Liver (tissue), 9 donors: ENCODE measurements around the gene OLFML2B. TPM values are rescaled to one million over a fixed set of nuclear protein-coding genes. Genes with fewer than 3 reads are reported as not detected.

Experiments
- DNase-seq: peaks from one replicate; pipeline ENCODE4 v3.0.0-alpha.2; 2017; ENCODE audit warnings: low spot score
- H3K27ac ChIP-seq, 2 donors: one replicate each; pipeline ENCODE4 v1.7.0; 2013; ENCODE audit warnings: inconsistent platforms in 2 of 2, low read length in 2 of 2, control low read depth in 1 of 2, low read depth in 1 of 2, mild to moderate bottlenecking in 1 of 2
- H3K27me3 ChIP-seq, 4 donors: one replicate each; pipeline versions ENCODE4 v1.6.1 to v1.7.0; 2013; ENCODE audit warnings: low read length in 3 of 4, inconsistent platforms in 1 of 4, mild to moderate bottlenecking in 1 of 4, moderate library complexity in 1 of 4; ENCODE audit not compliant: control insufficient read depth in 4 of 4, insufficient read depth in 4 of 4
- H3K36me3 ChIP-seq, 4 donors: one replicate each; pipeline versions ENCODE4 v1.6.1 to v1.7.0; 2013; ENCODE audit warnings: low read length in 3 of 4, mild to moderate bottlenecking in 3 of 4, low read depth in 1 of 4, moderate library complexity in 1 of 4; ENCODE audit not compliant: control insufficient read depth in 4 of 4, insufficient read depth in 3 of 4
- H3K4me1 ChIP-seq, 4 donors: one replicate each; pipeline versions ENCODE4 v1.6.1 to v1.7.0; 2013; ENCODE audit warnings: low read length in 3 of 4, mild to moderate bottlenecking in 3 of 4, moderate library complexity in 1 of 4; ENCODE audit not compliant: control insufficient read depth in 4 of 4, insufficient read depth in 4 of 4
- H3K4me3 ChIP-seq, 3 donors: one replicate each; pipeline versions ENCODE4 v1.6.1 to v1.7.0; 2013; ENCODE audit warnings: low read length in 3 of 3, control low read depth in 1 of 3, low read depth in 1 of 3, mild to moderate bottlenecking in 1 of 3
- H3K9ac ChIP-seq, 2 donors: one replicate each; pipeline ENCODE4 v1.7.0; 2013; ENCODE audit warnings: low read length in 2 of 2, mild to moderate bottlenecking in 2 of 2, moderate library complexity in 2 of 2, control low read depth in 1 of 2, low read depth in 1 of 2
- H3K9me3 ChIP-seq, 4 donors: one replicate each; pipeline versions ENCODE4 v1.6.1 to v1.7.0; 2013; ENCODE audit warnings: low read length in 3 of 4; ENCODE audit not compliant: control insufficient read depth in 4 of 4
- EGR1 ChIP-seq, 2 donors: IDR thresholded peaks; 2 replicates each; pipeline ENCODE4 v1.6.1; 2016 to 2018; ENCODE audit warnings: antibody characterized with exemption in 2 of 2, low read depth in 2 of 2
- FOXA1 ChIP-seq: IDR thresholded peaks from 2 replicates; pipeline ENCODE4 v1.6.1; 2016; ENCODE audit warnings: antibody characterized with exemption
- FOXA2 ChIP-seq: IDR thresholded peaks from 2 replicates; pipeline ENCODE4 v1.6.1; 2016; ENCODE audit warnings: antibody characterized with exemption
- GABPA ChIP-seq, 2 donors: IDR thresholded peaks in 1 of 2; conservative IDR thresholded peaks in 1 of 2; 2 replicates each; pipeline ENCODE4 v1.6.1; 2016; ENCODE audit warnings: antibody characterized with exemption in 2 of 2, mild to moderate bottlenecking in 1 of 2, moderate library complexity in 1 of 2
- HNF4A ChIP-seq, 2 donors: conservative IDR thresholded peaks; 2 replicates each; pipeline ENCODE4 v1.6.1; 2016; ENCODE audit warnings: antibody characterized with exemption in 2 of 2, mild to moderate bottlenecking in 2 of 2
- HNF4G ChIP-seq: IDR thresholded peaks from 2 replicates; pipeline ENCODE4 v1.6.1; 2016; ENCODE audit warnings: antibody characterized with exemption
- JUND ChIP-seq, 2 donors: IDR thresholded peaks; 2 replicates each; pipeline ENCODE4 v1.6.1; 2016; ENCODE audit warnings: antibody characterized with exemption in 2 of 2
- NR2F2 ChIP-seq: IDR thresholded peaks from 2 replicates; pipeline ENCODE4 v1.6.1; 2016; ENCODE audit warnings: antibody characterized with exemption
- RAD21 ChIP-seq, 2 donors: IDR thresholded peaks; 2 replicates each; pipeline ENCODE4 v1.6.1; 2016; ENCODE audit warnings: antibody characterized with exemption in 2 of 2, mild to moderate bottlenecking in 2 of 2
- RXRA ChIP-seq, 2 donors: IDR thresholded peaks; 2 replicates each; pipeline ENCODE4 v1.6.1; 2017 to 2018; ENCODE audit warnings: antibody characterized with exemption in 2 of 2, mild to moderate bottlenecking in 1 of 2
- SP1 ChIP-seq: IDR thresholded peaks from 2 replicates; pipeline ENCODE4 v1.6.1; 2018; ENCODE audit warnings: antibody characterized with exemption, mild to moderate bottlenecking
- TAF1 ChIP-seq: conservative IDR thresholded peaks from 2 replicates; pipeline ENCODE4 v1.6.1; 2016; ENCODE audit warnings: antibody characterized with exemption, mild to moderate bottlenecking
- YY1 ChIP-seq: IDR thresholded peaks from 2 replicates; pipeline ENCODE4 v1.6.1; 2016; ENCODE audit warnings: antibody characterized with exemption, mild to moderate bottlenecking
- WGBS: extraction: QIAGEN DNeasy Blood & Tissue Kit; methylation state at CpG from one replicate; pipeline ENCODE4 v1.1.7; 2013; 5-methylcytosine and 5-hydroxymethylcytosine counted together
- polyA plus RNA-seq, 2 donors: library from polyadenylated mRNA; stranded (reverse) in 1 of 2; unstranded in 1 of 2; fragments of 200-250 nt in 1 of 2; fragments of >200 nt in 1 of 2; fragmentation: Nextera tagmentation in 1 of 2; extraction: Ambion mirVana in 1 of 2; gene quantifications; one replicate each; pipeline versions ENCODE4 v1.2.1 to v1.2.3, GENCODE V29; 2013 to 2015
- total RNA-seq, 2 donors: library from RNA; depleted of rRNA; stranded (reverse); fragments of >200 nt; gene quantifications; one replicate each; pipeline ENCODE4 v1.2.3, GENCODE V29; 2014
- TF ChIP-seq, protein P1 (sequence below): fragments of 150-350 bp; IDR thresholded peaks from 2 replicates; pipeline ENCODE4 v1.5.1; 2017; ENCODE audit warnings: improper control_type of control experiment, low read depth, low read length; ENCODE audit not compliant: missing input control
- TF ChIP-seq, protein P2 (sequence below): IDR thresholded peaks from 2 replicates; pipeline ENCODE4 v1.6.1; 2016; ENCODE audit warnings: antibody characterized with exemption
- TF ChIP-seq, protein P3 (sequence below): IDR thresholded peaks from 2 replicates; pipeline ENCODE4 v1.6.1; 2016; ENCODE audit warnings: antibody characterized with exemption, mild to moderate bottlenecking
- TF ChIP-seq, protein P4 (sequence below): IDR thresholded peaks from 2 replicates; pipeline ENCODE4 v1.6.1; 2016; ENCODE audit warnings: antibody characterized with exemption
- TF ChIP-seq, protein P5 (sequence below): IDR thresholded peaks from 2 replicates; pipeline ENCODE4 v1.6.1; 2016; ENCODE audit warnings: antibody characterized with exemption
- donor health status: healthy.
- donor health status: healthy.
- donor health status: healthy.
- donor health status: healthy.
- donor health status: healthy.

The OLFML2B gene
- total and polyA plus RNA-seq, 4 donors = 0.54 to 0.84 (median 0.74) TPM

DNA sequence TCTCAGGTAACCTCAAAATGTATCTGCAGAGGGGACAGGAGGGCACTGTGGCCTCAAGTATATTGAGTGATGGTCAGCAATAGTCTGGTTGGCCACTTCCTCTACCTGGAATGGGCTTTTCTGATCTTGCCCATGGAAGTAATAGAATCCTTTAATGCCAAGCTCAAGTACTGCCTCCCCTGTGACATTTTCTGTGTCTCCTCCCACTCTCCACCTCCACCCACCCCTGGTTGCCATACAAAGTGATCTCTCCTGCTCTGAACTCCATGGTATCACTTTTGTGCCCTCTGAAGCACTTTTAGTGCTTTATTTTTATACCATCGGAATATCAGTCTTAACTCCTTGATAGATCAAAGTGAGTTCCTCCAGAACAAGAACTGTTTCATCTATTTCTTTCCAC, 36.6 kb upstream of the OLFML2B start:
- Histone ChIP-seq H3K9me3 (no peaks in the 10 kb centered on the region), H3K27ac (no peak overlapping the region), H3K27me3 (no peaks in the 10 kb centered on the region), H3K9ac (no peak overlapping the region), H3K4me1 (peaks cover 0 to 3% (median 1%) of the 10 kb centered on the region in 4 donors), H3K4me3 (no peak overlapping the region), H3K36me3 (no peaks in the 10 kb centered on the region)
- 94% methylated on average over 1 of the region's 1 CpG for whole genome bisulfite sequencing
- TF ChIP-seq FOXA1 = no peak
- no peak for TF ChIP-seq EGR1 (IDR thresholded peaks at IDR 0.05; ENCODE audit: low read depth in 2 of 2)
- TF ChIP-seq FOXA2 = no peak
- TF ChIP-seq HNF4G = no peak
- TF ChIP-seq, protein P1, sequence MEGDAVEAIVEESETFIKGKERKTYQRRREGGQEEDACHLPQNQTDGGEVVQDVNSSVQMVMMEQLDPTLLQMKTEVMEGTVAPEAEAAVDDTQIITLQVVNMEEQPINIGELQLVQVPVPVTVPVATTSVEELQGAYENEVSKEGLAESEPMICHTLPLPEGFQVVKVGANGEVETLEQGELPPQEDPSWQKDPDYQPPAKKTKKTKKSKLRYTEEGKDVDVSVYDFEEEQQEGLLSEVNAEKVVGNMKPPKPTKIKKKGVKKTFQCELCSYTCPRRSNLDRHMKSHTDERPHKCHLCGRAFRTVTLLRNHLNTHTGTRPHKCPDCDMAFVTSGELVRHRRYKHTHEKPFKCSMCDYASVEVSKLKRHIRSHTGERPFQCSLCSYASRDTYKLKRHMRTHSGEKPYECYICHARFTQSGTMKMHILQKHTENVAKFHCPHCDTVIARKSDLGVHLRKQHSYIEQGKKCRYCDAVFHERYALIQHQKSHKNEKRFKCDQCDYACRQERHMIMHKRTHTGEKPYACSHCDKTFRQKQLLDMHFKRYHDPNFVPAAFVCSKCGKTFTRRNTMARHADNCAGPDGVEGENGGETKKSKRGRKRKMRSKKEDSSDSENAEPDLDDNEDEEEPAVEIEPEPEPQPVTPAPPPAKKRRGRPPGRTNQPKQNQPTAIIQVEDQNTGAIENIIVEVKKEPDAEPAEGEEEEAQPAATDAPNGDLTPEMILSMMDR = no peak
- no peak for TF ChIP-seq HNF4A (conservative IDR thresholded peaks at IDR 0.05)
- TF ChIP-seq NR2F2 = no peak
- TF ChIP-seq RXRA (IDR thresholded peaks at IDR 0.05) = no peak
- no peak for TF ChIP-seq GABPA (IDR thresholded peaks at IDR 0.05 in 1 of 2, conservative IDR thresholded peaks at IDR 0.05 in 1 of 2)
- TF ChIP-seq, protein P2, sequence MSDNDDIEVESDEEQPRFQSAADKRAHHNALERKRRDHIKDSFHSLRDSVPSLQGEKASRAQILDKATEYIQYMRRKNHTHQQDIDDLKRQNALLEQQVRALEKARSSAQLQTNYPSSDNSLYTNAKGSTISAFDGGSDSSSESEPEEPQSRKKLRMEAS = no peak
- no peak for DNase-seq

DNA sequence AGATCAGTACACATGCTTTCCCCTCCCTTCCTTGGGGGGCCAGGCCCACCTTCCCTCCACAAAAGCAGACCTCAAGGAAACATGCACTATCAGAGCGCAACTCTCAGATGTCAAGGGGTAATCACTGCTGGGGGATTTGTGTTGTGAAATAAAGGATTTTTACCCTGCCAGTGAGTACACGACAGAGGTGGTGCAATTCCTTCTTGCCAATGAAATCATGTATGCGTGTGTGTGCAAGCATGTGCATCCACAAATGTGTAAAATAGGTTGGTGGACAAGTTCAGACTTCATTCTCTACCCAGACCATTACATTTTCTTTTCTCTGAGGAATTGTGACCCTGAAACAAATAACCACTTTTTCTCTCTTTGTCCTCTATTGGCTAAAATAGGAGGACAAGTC, 36.1 kb upstream of the OLFML2B start:
- 80% methylated on average over 3 of the region's 3 CpGs for WGBS
- Histone ChIP-seq H3K9me3 (no peaks in the 10 kb centered on the region), H3K27me3 (no peaks in the 10 kb centered on the region), H3K4me1 (peaks cover 0 to 3% (median 1%) of the 10 kb centered on the region in 4 donors), H3K36me3 (no peaks in the 10 kb centered on the region), H3K4me3 (no peak overlapping the region), H3K27ac (no peak overlapping the region), H3K9ac (no peak overlapping the region)
- no peak for TF ChIP-seq GABPA (IDR thresholded peaks at IDR 0.05 in 1 of 2, conservative IDR thresholded peaks at IDR 0.05 in 1 of 2)
- no peak for TF ChIP-seq HNF4G
- no peak for TF ChIP-seq JUND (IDR thresholded peaks at IDR 0.05)
- no peak for TF ChIP-seq RAD21 (IDR thresholded peaks at IDR 0.05)
- TF ChIP-seq NR2F2 = no peak
- no peak for TF ChIP-seq TAF1
- no peak for TF ChIP-seq RXRA (IDR thresholded peaks at IDR 0.05)
- TF ChIP-seq, protein P2 = no peak
- TF ChIP-seq, protein P3, sequence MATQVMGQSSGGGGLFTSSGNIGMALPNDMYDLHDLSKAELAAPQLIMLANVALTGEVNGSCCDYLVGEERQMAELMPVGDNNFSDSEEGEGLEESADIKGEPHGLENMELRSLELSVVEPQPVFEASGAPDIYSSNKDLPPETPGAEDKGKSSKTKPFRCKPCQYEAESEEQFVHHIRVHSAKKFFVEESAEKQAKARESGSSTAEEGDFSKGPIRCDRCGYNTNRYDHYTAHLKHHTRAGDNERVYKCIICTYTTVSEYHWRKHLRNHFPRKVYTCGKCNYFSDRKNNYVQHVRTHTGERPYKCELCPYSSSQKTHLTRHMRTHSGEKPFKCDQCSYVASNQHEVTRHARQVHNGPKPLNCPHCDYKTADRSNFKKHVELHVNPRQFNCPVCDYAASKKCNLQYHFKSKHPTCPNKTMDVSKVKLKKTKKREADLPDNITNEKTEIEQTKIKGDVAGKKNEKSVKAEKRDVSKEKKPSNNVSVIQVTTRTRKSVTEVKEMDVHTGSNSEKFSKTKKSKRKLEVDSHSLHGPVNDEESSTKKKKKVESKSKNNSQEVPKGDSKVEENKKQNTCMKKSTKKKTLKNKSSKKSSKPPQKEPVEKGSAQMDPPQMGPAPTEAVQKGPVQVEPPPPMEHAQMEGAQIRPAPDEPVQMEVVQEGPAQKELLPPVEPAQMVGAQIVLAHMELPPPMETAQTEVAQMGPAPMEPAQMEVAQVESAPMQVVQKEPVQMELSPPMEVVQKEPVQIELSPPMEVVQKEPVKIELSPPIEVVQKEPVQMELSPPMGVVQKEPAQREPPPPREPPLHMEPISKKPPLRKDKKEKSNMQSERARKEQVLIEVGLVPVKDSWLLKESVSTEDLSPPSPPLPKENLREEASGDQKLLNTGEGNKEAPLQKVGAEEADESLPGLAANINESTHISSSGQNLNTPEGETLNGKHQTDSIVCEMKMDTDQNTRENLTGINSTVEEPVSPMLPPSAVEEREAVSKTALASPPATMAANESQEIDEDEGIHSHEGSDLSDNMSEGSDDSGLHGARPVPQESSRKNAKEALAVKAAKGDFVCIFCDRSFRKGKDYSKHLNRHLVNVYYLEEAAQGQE = no peak
- no peak for TF ChIP-seq EGR1 (IDR thresholded peaks at IDR 0.05; ENCODE audit: low read depth in 2 of 2)
- no peak for TF ChIP-seq HNF4A (conservative IDR thresholded peaks at IDR 0.05)
- TF ChIP-seq, protein P1 = no peak
- TF ChIP-seq, protein P4, sequence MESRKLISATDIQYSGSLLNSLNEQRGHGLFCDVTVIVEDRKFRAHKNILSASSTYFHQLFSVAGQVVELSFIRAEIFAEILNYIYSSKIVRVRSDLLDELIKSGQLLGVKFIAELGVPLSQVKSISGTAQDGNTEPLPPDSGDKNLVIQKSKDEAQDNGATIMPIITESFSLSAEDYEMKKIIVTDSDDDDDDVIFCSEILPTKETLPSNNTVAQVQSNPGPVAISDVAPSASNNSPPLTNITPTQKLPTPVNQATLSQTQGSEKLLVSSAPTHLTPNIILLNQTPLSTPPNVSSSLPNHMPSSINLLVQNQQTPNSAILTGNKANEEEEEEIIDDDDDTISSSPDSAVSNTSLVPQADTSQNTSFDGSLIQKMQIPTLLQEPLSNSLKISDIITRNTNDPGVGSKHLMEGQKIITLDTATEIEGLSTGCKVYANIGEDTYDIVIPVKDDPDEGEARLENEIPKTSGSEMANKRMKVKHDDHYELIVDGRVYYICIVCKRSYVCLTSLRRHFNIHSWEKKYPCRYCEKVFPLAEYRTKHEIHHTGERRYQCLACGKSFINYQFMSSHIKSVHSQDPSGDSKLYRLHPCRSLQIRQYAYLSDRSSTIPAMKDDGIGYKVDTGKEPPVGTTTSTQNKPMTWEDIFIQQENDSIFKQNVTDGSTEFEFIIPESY = no peak
- no peak for TF ChIP-seq FOXA2
- TF ChIP-seq, protein P5, sequence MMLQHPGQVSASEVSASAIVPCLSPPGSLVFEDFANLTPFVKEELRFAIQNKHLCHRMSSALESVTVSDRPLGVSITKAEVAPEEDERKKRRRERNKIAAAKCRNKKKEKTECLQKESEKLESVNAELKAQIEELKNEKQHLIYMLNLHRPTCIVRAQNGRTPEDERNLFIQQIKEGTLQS = no peak
- TF ChIP-seq YY1 = no peak
- no peak for TF ChIP-seq SP1
- DNase-seq = no peak
